Nephron (organoid): ENCODE measurements around the gene DGKH.
"Not testable (repeated sequence)": the region's sequence is repeated elsewhere in the genome, so short reads cannot be mapped to it uniquely, and the experiment has no call there.

Experiments used
- H3K27ac Mint-ChIP-seq, 3 experiments: 2 replicates each; pipeline ENCODE4 v1.8.0; 2020; ENCODE audit warnings: mixed read lengths in 3 of 3, mild to moderate bottlenecking in 2 of 3, moderate library complexity in 1 of 3
- H3K27me3 Mint-ChIP-seq: 2 replicates; pipeline ENCODE4 v1.8.0; 2021; ENCODE audit warnings: low read depth, mild to moderate bottlenecking, moderate library complexity, mixed read lengths
- H3K36me3 Mint-ChIP-seq: 2 replicates; pipeline ENCODE4 v1.8.0; 2020; ENCODE audit warnings: low read depth, mixed read lengths
- H3K4me1 Mint-ChIP-seq: 2 replicates; pipeline ENCODE4 v1.8.0; 2020; ENCODE audit warnings: mixed read lengths
- H3K4me3 Mint-ChIP-seq, 3 experiments: 2 replicates each; pipeline ENCODE4 v1.8.0; 2020; ENCODE audit warnings: mild to moderate bottlenecking in 3 of 3, mixed read lengths in 3 of 3, moderate library complexity in 2 of 3
- H3K9me3 Mint-ChIP-seq: 2 replicates; pipeline ENCODE4 v1.8.0; 2020; ENCODE audit warnings: mixed read lengths
- CTCF ChIP-seq, 3 experiments: fragments of 200-600 bp; sonication (generic); IDR thresholded peaks; one replicate each; pipeline ENCODE4 v1.5.0; 2021; ENCODE audit warnings: antibody characterized with exemption in 3 of 3; ENCODE audit not compliant: unreplicated experiment in 3 of 3

Gene DGKH

GRCh38 chr13:42066542-42066941 lies 18.1 kb downstream of the DGKH start:
- Mint-ChIP-seq H3K4me3 (no peak overlapping the region), H3K27me3 (no peaks in the 10 kb centered on the region), H3K9me3 (no peaks in the 10 kb centered on the region), H3K36me3 (peaks cover 28% of the 10 kb centered on the region), H3K27ac (no peak overlapping the region), H3K4me1 (peaks cover 14% of the 10 kb centered on the region)
- no peak for TF ChIP-seq CTCF (IDR thresholded peaks at IDR 0.05; ENCODE audit: unreplicated experiment in 3 of 3)

- no peaks in the 10 kb centered on the region for H3K9me3 Mint-ChIP-seq
- peaks cover 27% of the 10 kb centered on the region for H3K36me3 Mint-ChIP-seq
- H3K27me3 Mint-ChIP-seq: no peaks in the 10 kb centered on the region
- peaks cover 7% of the 10 kb centered on the region for H3K4me1 Mint-ChIP-seq
- H3K4me3 Mint-ChIP-seq: no peak overlapping the region
- H3K27ac Mint-ChIP-seq: no peak overlapping the region
- no peak for TF ChIP-seq CTCF (IDR thresholded peaks at IDR 0.05; ENCODE audit: unreplicated experiment in 3 of 3)
Observed at GRCh38 chr13:42068886-42069285, 20.4 kb downstream of the DGKH start.

- H3K4me3 Mint-ChIP-seq, H3K27ac Mint-ChIP-seq, H3K9me3 Mint-ChIP-seq, H3K27me3 Mint-ChIP-seq, H3K4me1 Mint-ChIP-seq: not testable (repeated sequence)
- peaks cover 21% of the 10 kb centered on the region for H3K36me3 Mint-ChIP-seq
Observed at GRCh38 chr13:42070599-42070998, 22.2 kb downstream of the DGKH start.

- H3K36me3 Mint-ChIP-seq: peaks cover 18% of the 10 kb centered on the region
- not testable (repeated sequence) for H3K27ac Mint-ChIP-seq, H3K4me1 Mint-ChIP-seq, H3K4me3 Mint-ChIP-seq, H3K27me3 Mint-ChIP-seq, H3K9me3 Mint-ChIP-seq
Observed at GRCh38 chr13:42071179-42071578, 22.7 kb downstream of the DGKH start.

GRCh38 chr13:42071672-42072419 lies 23.4 kb downstream of the DGKH start:
- Mint-ChIP-seq H3K36me3 (peaks cover 14% of the 10 kb centered on the region), H3K4me1 (peaks cover 10% of the 10 kb centered on the region), H3K9me3 (no peaks in the 10 kb centered on the region), H3K4me3 (no peak overlapping the region), H3K27ac (no peak overlapping the region), H3K27me3 (no peaks in the 10 kb centered on the region)
- no peak for TF ChIP-seq CTCF (IDR thresholded peaks at IDR 0.05; ENCODE audit: unreplicated experiment in 3 of 3)

- Mint-ChIP-seq H3K9me3 (no peaks in the 10 kb centered on the region), H3K4me3 (no peak overlapping the region)
Observed at GRCh38 chr13:42073683-42074082, 25.2 kb downstream of the DGKH start.

More at GRCh38 chr13:42073683-42074082, 25.2 kb downstream of the DGKH start:
- no peaks in the 10 kb centered on the region for H3K27me3 Mint-ChIP-seq
- peaks cover 10% of the 10 kb centered on the region for H3K4me1 Mint-ChIP-seq
- no peak overlapping the region for H3K27ac Mint-ChIP-seq
- no peak for TF ChIP-seq CTCF (IDR thresholded peaks at IDR 0.05; ENCODE audit: unreplicated experiment in 3 of 3)
- peaks cover 14% of the 10 kb centered on the region for H3K36me3 Mint-ChIP-seq
